Glomerular visceral epithelial cell (primary cell): ENCODE measurements around the gene CEP250.
"Not testable (repeated sequence)": the region's sequence is repeated elsewhere in the genome, so short reads cannot be mapped to it uniquely, and the experiment has no call there.

Experiments used
- DNase-seq: peaks from one replicate; pipeline ENCODE4 v3.0.0-alpha.2; 2016; ENCODE audit errors: extremely low spot score

The CEP250 gene

DNA sequence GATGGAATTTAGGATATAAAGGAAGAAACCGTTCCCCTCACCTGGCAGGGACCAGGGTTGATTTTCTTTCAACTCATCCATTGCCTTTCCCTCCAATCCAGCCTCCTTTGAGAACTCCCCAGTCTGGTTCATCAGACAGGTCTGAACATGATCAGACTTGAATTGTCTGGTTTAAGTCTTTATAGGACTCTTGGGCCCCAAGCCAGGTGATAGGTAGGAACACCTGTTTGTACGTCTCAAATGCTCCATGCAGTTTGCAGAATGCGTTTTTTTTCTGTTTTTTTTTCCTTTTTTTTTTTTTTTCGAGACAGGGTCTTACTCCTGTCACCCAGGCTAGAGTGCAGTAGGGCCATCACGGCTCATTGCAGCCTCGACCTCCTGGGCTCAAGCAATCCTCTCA lies 4.1 kb upstream of the CEP250 start:
- DNase-seq: no peak

DNA sequence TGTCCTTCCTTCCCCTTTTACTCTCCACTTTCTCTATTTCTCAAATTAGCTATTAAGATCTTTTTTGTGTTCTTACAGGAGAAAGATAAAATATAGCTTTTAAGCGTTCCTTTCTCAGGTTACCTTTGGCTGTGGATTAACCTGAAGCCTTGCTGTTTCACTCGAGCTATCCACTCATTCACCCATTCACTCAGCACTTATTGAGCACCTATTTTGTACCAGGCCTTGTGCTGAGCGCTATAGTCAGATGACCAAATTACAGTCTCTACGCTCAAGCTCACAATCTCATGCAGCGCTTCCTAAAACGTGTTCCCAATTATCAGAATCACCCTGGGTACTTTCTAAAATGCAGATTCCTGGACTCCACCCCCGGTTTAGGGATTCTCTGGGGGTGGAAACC lies 1.8 kb upstream of the CEP250 start:
- DNase-seq: no peak

DNA sequence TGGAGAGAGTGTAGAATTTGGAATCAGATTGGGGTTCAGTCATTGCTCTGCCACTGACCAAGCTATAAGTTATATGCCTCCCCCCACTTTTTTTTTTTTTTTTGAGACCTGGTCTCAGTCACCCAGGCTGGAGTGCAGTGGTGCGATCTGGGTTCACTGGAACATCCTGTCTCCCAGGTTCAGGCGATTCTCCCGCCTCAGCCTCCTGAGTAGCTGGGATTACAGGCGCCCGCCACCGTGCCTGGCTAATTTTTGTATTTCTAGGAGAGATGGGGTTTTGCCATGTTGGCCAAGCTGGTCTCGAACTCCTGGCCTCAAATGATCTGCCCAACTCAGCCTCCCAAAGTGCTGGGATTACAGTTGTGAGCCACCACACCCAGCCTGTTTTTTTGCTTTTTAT lies 1.3 kb downstream of the CEP250 start:
- not testable (repeated sequence) for DNase-seq

DNA sequence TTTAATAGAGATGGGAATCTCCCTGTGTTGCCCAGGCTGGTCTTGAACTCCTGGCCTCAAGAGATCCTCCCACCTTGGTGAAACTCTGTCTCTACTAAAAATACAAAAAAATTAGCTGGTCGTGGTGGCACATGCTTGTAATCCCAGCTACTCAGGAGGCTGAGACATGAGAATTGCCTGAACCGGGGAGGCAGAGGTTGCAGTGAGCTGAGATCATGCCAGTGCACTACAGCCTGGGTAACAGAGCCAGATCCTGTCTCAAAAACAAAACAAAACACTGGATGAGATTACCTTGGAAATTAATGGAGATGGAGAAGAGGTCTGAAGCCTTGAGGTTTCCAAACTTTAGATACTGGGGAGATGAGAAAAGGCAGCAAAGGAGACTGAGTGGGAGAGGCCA lies 2.1 kb downstream of the CEP250 start:
- DNase-seq: not testable (repeated sequence)

DNA sequence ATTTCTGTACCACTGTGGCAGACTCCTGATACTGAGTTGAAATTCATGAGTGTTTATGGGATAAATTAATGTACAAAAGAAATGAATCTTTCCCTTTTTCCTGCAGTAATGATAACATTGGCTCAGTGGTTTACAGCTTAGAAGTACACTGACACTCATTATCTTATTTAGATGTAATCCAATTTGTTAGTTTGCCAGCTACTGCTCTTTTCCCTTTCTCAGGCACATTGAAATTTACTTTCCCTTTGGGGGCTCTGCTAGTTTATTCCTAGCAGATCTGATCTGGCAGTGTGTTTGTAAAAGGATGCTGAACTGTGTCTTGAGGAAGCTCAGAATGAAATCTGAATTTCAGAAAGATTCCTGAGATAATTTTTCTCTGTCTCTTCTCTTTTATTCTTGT lies 3.0 kb downstream of the CEP250 start:
- no peak for DNase-seq

DNA sequence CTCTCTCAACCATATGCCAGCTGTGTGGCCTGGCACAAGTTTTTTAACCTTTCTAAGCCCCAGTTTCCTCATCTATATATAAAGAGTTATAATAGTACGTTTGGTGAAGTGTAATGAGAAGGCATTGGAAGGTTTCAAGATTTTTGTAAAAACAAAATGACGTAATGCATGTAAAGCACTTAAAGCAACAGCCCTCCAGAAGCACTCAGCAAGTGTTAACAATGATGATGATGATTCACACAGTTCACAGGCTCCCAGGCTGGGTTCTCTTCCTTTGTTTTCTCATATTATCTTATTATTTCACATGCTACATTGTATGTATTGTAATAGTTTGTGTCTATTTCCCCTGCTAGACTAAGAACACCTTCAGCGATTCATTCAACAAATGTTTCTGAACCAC lies 6.2 kb downstream of the CEP250 start:
- DNase-seq: peak; percentile 20

DNA sequence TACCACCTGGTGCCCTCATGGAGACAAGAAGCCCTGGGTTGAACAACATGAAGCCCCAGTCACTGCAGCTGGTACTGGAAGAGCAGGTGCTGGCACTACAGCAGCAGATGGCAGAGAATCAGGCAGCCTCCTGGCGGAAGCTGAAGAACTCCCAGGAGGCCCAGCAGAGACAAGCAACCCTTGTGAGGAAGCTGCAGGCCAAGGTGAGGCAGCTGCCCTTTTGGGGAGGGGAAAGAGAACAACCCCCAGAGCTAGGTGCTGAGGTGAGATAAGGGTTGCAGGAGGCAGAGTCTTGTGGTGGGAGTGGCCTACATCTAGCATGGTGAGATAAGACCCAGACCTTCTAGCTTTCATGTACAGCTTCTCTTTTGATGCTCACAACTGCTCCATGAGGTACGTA lies 7.0 kb downstream of the CEP250 start:
- no peak for DNase-seq

DNA sequence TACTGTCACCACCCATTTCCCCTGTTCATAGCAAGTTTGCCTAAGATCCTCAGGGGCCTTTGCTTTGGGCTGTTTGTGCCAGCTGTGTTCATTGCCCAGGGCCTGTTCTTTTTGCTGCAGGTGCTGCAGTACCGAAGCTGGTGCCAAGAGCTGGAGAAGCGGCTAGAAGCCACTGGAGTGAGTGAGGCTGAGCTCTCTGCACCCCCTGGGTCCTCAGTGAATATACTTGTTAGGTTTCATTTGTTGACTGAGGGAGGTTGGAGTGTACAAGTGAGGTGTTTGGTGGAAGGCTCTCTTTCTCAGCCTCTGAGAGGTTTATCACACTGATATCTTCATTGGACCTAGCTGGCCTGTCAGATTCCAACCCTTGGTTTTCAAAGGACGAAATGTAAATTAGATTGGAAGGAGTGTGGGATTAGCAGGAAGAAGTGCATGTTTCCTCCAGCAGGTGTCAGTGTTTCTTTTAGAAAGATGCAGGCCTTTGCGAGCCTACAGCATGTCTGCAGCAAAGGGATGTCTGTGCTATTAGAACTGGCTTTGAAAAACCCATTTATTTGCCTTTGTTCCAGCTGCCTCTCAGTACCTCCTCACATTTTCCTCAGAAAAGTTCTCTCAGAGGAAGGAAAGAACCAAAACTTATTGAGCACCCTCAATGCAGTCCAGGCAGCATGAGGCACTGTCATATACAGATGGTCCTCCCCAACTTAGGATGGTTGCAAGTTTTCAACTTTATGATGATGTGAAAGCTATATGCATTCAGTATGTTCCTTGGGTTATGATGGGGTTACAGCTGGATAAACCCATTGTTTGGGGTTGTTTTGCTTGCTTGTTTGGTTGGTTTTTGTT lies 8.3 kb downstream of the CEP250 start:
- DNase-seq: peak; percentile 70

DNA sequence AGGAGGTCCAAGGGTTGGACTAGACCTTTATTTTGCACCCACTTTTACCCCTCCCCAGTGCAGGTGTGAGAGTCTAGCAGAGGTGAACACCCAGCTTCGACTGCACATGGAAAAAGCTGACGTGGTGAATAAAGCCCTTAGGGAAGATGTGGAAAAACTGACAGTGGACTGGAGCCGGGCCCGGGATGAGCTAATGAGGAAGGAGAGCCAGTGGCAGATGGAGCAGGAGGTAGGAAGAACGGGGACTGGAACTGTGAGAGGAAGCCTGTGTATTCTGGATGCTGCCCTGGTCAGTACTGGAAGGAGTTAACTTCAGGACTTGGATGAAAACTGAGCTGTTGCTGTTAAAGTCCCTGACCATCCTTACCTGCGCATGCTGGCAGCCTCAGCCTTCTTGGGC lies 10.6 kb downstream of the CEP250 start:
- DNase-seq: no peak

DNA sequence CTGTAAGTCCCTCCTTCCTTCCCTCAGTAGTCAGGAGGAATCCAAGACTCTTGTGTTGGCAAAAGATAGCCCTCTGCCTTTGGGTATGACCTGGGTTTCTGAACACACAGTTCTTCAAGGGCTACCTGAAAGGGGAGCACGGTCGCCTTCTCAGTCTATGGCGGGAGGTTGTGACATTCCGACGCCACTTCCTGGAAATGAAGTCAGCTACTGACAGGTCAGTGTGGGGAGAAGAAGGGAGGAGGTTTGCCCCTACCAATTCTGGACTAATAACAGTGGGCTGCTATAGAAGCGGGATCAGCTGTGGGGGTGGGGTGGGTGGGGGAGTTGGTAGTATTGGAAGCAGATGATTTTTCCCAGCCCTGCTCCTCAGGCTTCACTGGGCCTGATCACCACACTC lies 11.5 kb downstream of the CEP250 start:
- DNase-seq: no peak

DNA sequence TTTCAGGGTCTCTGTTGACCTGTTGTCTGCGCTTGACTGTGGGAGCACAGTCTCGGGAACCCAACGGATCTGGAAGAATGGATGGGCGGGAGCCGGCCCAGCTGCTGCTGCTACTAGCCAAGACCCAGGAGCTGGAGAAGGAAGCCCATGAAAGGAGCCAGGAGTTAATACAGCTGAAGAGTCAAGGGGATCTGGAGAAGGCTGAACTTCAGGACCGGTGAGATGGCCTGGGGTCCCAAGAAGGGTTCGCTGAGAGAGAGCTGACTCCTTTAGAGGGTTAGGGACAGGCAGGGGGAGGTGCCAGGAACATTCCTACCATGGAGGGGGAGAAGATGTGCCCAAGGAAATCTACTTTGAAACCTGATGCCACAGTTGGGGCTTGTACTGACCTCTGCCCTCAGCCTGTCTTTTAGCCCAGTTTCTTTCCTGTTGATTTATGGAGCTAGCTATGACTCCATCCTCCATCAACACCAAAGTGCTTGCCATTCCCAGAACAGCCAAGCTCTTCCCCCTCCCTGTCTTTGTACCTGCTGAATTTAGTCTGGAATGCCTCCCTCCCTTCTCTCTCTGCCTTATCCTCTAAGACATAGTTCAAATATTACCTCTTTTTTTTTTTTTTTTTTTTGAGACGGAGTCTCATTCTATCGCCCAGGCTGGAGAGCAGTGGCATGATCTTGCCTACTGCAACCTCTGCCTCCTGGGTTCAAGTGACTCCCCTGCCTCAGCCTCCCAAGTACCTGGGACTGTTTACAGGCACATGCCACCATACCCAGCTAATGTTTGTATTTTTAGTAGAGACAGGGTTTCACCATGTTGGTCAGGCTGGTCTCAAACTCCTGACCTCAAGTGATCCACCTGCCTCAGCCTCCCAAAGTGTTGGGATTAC lies 12.2 kb downstream of the CEP250 start:
- no peak for DNase-seq

DNA sequence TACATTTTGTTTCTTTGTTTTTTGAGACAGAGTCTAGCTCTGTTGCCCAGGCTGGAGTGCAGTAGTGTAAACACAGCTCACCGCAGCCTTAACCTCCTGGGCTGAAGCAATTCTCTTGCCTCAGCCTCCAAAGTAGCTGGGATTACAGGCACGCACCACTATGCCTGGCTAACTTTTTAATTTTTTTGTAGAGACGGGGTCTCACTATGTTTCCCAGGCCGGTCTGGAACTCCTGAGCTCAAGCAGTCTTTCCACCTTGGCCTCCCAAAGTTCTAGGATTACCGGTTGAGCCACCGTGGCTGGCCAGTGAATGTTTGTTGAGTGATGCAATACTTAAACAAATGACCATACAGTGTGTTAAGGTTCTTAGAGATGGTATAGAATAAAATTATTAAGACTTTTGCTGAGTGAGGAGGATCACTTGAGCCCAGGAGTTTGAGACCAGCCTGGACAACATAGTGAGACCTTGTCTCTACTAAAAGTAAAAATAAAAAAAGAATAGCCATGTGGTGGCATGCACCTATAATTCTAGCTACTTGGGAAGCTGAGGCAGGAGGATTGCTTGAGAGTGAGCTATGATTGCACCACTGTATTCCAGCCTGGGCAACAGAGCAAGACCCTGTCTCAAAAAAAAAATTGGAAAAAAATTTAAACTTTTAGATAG lies 13.4 kb downstream of the CEP250 start:
- no peak for DNase-seq

DNA sequence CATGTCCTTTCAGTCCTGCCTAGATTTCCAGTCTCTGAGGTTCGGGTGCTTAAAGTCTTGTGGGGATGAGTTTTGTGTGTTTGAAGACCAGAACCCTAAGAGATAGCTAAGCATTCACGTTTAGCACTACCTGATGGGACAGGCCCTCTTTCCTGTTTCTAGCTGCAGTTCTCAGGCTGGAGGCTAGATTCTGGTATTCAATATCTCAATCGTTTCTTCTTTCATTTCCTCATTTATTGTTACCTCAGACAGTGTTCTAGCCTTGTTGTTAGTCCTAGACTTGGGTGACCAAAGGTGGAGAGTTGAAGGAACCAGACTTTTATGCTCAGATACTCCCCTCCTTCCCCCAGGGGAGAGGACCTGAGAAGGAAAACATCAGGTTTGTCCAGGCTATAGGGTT lies 16.8 kb downstream of the CEP250 start:
- DNase-seq: no peak

DNA sequence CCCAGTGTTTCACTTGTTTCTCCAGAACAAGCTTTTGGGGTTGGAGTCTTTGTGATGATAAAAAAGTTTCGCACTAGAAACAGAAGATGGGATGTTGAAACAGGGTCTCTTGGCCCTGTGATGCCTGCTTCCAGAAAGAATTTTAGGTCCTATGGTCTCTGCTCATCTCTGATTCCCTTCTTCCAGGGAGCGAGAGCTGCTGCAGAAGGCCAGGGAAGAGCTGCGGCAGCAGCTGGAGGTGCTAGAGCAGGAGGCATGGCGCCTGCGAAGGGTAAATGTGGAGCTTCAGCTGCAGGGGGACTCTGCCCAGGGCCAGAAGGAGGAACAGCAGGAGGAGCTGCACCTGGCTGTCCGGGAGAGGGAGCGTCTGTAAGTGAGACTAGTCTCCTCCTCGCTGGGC lies 18.3 kb downstream of the CEP250 start:
- no peak for DNase-seq

DNA sequence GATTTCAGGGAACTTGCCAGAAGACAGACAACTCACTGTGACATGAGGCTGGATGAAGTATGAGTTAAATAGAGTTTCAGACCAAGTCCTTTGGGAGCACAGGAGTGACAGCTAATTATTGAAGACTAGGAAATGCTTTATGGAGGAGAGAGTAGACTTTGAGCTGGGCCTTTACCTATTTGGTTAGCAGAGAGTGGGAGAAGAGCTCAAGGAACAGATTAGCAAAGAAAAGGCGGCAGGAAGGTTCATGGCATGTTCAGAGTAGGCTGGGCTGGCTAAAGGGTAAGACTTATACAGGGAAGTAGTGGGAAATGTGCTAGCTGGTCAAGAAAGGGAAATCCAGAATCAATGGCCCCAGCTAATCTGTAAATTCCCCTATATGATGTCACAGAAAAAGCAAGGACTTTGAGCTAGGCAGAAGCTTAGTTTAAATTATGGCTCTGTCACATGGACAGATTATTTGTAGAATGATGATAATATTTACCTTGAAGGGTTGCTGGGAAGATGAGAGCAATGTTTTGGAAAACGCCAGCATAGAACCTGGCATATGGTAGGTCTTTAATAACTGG lies 19.0 kb downstream of the CEP250 start:
- no peak for DNase-seq

DNA sequence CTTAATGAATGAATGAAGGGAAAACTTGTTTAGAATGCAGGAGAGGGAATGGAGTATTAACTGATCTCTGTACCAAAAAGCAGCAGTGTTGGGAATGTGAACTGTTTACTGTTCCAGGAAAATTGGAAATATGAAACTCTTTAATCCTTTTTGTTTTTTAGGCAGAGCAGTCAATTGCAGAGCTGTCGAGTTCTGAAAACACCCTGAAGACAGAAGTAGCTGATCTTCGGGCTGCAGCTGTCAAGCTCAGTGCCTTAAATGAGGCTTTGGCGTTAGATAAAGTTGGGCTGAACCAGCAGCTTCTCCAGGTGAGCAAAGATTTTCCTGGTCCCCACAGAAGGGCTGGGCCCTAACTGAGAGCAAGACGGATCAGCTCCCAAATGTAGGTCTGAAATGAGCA lies 20.9 kb downstream of the CEP250 start:
- DNase-seq: no peak

DNA sequence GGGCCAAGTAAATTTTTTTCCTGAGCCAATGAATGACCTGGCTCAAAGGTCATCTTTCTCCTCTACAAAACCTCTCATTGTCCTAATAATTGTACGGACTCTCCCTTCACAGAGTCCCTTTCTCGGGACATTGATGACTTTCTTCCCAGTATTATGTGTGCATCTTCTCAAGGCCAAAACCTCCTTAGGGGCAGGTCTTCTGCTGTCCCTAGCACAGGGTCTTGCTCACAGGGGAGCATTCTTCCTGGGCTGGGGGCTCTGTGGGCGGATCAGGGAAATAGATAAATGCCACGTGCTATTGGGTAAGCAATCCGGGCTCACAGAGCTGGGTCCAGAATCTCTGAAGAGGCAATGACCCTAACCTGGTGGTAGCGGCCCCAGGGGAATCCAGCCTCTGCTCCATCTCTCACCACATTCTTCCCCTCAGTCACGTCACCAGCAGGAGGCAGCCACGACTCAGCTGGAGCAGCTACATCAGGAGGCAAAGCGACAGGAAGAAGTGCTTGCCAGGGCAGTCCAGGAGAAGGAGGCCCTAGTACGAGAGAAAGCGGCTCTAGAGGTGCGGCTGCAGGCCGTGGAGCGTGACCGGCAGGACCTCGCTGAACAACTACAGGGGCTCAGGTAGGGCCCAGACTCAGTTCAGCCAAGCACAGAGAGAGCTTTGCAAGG lies 23.5 kb downstream of the CEP250 start:
- no peak for DNase-seq

DNA sequence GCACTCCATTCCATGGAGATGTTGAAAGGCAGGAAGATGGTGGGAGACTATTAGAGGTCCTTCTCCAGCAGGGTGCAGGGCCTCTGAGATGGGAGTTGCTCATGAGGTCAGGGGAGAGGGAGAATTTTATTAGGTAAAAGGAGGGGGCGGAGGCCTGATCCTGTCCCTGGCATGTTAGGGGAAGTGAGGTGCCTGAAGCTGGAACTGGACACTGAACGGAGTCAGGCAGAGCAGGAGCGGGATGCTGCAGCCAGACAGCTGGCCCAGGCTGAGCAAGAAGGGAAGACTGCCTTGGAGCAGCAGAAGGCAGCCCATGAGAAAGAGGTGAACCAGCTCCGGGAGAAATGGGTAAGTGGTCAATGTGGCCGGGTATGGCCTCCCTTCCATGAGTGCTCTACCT lies 24.4 kb downstream of the CEP250 start:
- no peak for DNase-seq

DNA sequence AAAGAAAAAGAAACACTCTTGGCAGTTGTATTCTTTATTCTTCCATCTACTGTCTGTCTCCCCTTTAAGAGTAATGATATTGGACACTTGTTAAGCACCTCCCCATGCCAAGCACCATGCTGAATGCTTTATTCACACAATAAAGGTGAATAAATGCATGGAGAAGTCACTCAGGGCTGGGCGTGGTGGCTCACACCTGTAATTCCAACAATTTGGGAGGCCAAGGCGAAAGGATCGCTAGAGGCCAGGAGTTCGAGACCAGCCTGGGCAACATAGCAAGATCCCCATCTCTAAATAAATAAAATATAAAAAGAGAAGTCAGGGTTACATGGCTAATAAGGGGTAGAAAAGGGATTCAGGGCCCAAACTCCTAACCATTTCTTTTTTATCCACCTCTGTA lies 32.1 kb downstream of the CEP250 start:
- no peak for DNase-seq

DNA sequence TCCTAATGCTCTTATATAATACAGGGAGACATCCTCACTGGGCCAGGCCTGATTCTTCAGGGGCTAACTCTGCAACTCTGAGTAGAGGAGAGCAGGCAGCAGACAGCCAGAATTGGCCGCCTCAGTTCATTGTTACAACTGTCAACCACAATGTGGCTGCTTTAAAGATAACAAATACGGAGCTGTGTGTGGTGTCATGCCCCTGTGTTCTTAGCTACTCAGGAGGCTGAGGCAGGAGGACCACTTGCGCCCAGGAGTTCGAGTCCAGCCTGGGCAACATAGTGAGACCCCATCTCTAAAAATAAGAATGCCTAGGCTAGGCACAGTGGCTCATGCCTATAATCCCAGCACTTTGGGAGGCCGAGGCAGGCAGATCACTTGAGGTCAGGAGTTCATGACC lies 34.3 kb downstream of the CEP250 start:
- DNase-seq: no peak

DNA sequence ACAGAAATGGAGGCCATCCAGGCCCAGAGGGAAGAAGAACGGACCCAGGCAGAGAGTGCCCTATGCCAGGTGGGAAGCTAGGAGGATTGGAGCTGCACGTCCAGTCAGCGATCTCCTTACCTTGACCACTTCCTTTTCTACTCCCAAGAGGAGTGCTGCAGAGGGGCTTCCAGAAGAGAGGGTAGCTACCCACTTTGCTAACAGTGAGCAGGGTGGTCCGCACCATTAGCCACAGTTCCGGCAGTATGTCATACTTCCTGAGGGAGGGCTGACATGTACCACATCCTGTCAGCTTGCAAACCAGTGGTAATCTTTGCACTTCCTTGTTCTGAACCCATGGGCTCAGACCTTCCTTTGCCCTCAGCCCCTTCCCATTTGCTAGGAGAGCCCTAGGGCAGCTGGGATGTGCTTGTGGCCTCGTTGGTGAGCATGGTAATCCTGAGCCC lies 35.4 kb downstream of the CEP250 start:
- no peak for DNase-seq

DNA sequence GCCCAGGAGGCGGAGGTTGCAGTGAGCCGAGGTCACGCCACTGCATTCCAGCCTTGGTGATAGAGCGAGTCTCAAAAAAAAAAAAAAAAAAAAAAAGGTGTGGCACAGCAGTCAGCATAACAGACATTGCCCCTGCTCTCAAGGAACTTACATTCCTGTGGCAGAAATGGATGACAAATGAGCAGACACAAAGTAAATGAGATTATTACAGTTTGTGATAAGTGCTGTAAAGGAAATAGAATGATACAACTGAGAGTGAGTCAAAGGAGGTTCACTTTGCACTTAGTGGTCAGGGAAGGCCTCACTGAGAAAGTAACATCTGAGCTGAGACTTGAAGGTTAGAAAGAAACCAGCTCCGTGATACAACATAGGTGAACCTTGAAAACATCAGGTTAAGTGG lies 36.4 kb downstream of the CEP250 start:
- no peak for DNase-seq
